LNCaP clone FGC (cell line): ENCODE measurements around the gene ETF1.
A peak's percentile ranks its signal among the peaks of the same experiment; 100 is the strongest.
"Not testable (repeated sequence)": the region's sequence is repeated elsewhere in the genome, so short reads cannot be mapped to it uniquely, and the experiment has no call there.

ENCODE experiments used
- DNase-seq: peaks from one replicate; pipeline ENCODE4 v3.0.0-alpha.2; 2011; ENCODE audit warnings: low read depth
- H3K4me3 ChIP-seq: 2 replicates; pipeline ENCODE4 v1.5.1; 2011; ENCODE audit warnings: mild to moderate bottlenecking, low read depth, low read length, control low read depth
- CTCF ChIP-seq: IDR thresholded peaks from 2 replicates; pipeline ENCODE4 v1.5.1; 2012; ENCODE audit warnings: mild to moderate bottlenecking; ENCODE audit not compliant: control insufficient read depth, insufficient read depth; ENCODE audit errors: extremely low read depth

ETF1 gene

GRCh38 chr5:138515556-138516245 is 27.3 kb downstream of the ETF1 start:
- no peak for TF ChIP-seq CTCF
- no peak overlapping the region for H3K4me3 ChIP-seq
- no peak for DNase-seq

GRCh38 chr5:138514021-138514420 is 29.0 kb downstream of the ETF1 start:
- no peak for DNase-seq
- TF ChIP-seq CTCF, result no peak
- H3K4me3 ChIP-seq, result no peak overlapping the region

- DNase-seq, result no peak
- TF ChIP-seq CTCF, result no peak
- no peak overlapping the region for H3K4me3 ChIP-seq
Observed at GRCh38 chr5:138508958-138509357, 34.1 kb downstream of the ETF1 start.

- not testable (repeated sequence) for H3K4me3 ChIP-seq, DNase-seq
Observed at GRCh38 chr5:138507485-138507884, 35.6 kb downstream of the ETF1 start.

GRCh38 chr5:138506370-138507306 is 36.4 kb downstream of the ETF1 start:
- no peak overlapping the region for H3K4me3 ChIP-seq
- DNase-seq, result no peak
- TF ChIP-seq CTCF, result no peak

GRCh38 chr5:138504799-138505198 is 38.2 kb downstream of the ETF1 start:
- no peak for TF ChIP-seq CTCF
- H3K4me3 ChIP-seq, result no peak overlapping the region
- peak; percentile 52 for DNase-seq

- TF ChIP-seq CTCF, result peak; percentile 86
- DNase-seq, result peak; percentile 21
- H3K4me3 ChIP-seq, result no peak overlapping the region
Observed at GRCh38 chr5:138503487-138504270, 39.4 kb downstream of the ETF1 start.
